Measurements from ENCODE around the gene GRM4. TPM values are rescaled to one million over a fixed set of nuclear protein-coding genes. Genes with fewer than 3 reads are reported as not detected.

Gene GRM4
- total and polyA plus RNA-seq, 11 donors: 0.20 TPM; not detected in 10

- no peak overlapping the region for H3K4me3 ChIP-seq
- WGBS, 4 donors: 18 to 28% (median 22%) methylated on average over 22 to 29 of the region's 29 CpGs
- no peaks in the 10 kb centered on the region for H3K9me3 ChIP-seq
- DNase-seq (peak in 1 of 5 donors; percentile 41), ATAC-seq (no peak)
- H3K27ac ChIP-seq: no peak overlapping the region
- no peak for TF ChIP-seq CTCF (IDR thresholded peaks at IDR 0.05)
- H3K36me3 ChIP-seq: no peaks in the 10 kb centered on the region
- peaks cover 49 to 93% (median 67%) of the 10 kb centered on the region in 9 donors for H3K27me3 ChIP-seq
- intact Hi-C loops (cut with DNase I): loop anchor here in 1 of 10 donors (5.0 kb wide), 1 partner anchor 180 kb away; no protein-coding TSS in a partner anchor
- peaks cover 2 to 37% (median 16%) of the 10 kb centered on the region in 12 donors for H3K4me1 ChIP-seq
These were observed 3.6 kb downstream of the GRM4 start for GRCh38 chr6:34142061-34142998.

- WGBS, 4 donors: 79 to 86% (median 84%) methylated on average over 5 of the region's 5 CpGs
- H3K4me3 ChIP-seq: no peak overlapping the region
- DNase-seq: no peak
- H3K27me3 ChIP-seq: peaks cover 49 to 97% (median 78%) of the 10 kb centered on the region in 9 donors
- no peaks in the 10 kb centered on the region for H3K9me3 ChIP-seq
- H3K4me1 ChIP-seq: peaks cover 2 to 28% (median 16%) of the 10 kb centered on the region in 12 donors
- H3K27ac ChIP-seq: no peak overlapping the region
- no peak for TF ChIP-seq CTCF (IDR thresholded peaks at IDR 0.05)
- intact Hi-C loops (cut with DNase I): loop anchor here in 1 of 10 donors (5.0 kb wide), 1 partner anchor 178 kb away; no protein-coding TSS in a partner anchor
- no peaks in the 10 kb centered on the region for H3K36me3 ChIP-seq
- no peak for ATAC-seq
These were observed 5.8 kb downstream of the GRM4 start for GRCh38 chr6:34140075-34140474.

DNA sequence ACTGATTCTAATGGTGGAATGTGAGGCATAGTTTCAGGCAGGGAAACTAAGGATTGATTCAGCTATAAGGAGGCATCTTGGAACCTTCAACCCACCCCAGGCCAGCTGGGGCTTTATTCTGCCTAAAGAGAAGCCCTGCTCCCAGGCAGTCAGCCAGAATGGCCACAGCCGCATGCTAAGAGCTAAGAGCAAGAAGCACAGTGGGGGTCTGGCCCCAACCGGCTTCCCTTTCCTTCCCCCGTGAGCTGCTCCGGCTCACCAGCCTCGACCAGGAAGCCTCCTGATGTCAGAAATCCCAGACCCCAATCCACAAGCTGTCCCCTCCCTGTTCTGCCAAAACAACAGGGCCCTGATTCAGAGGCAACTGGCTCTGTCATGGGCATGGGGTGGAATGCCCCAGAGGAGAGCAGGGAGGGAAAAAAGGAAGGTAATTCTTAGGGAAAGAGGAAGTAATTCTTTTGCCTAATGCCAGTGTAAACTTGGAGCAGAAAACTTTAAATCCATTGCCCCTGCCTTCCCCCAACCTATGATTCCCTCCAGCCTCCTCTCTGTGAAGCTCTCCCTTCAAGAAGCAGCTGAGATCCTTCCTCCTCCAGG, 6.9 kb downstream of the GRM4 start:
- H3K27ac ChIP-seq: no peak overlapping the region
- H3K36me3 ChIP-seq: no peaks in the 10 kb centered on the region
- peaks cover 0 to 17% (median 7%) of the 10 kb centered on the region in 12 donors for H3K4me1 ChIP-seq
- no peaks in the 10 kb centered on the region for H3K9me3 ChIP-seq
- DNase-seq (no peak), ATAC-seq (no peak)
- peaks cover 46 to 98% (median 71%) of the 10 kb centered on the region in 9 donors for H3K27me3 ChIP-seq
- WGBS, 4 donors: 16 to 30% (median 22%) methylated on average over 3 to 4 of the region's 5 CpGs
- TF ChIP-seq POLR2A (IDR thresholded peaks at IDR 0.05): no peak
- no peak for TF ChIP-seq CTCF (IDR thresholded peaks at IDR 0.05)
- intact Hi-C loops (cut with DNase I): no loop called here
- H3K4me3 ChIP-seq: no peak overlapping the region

DNA sequence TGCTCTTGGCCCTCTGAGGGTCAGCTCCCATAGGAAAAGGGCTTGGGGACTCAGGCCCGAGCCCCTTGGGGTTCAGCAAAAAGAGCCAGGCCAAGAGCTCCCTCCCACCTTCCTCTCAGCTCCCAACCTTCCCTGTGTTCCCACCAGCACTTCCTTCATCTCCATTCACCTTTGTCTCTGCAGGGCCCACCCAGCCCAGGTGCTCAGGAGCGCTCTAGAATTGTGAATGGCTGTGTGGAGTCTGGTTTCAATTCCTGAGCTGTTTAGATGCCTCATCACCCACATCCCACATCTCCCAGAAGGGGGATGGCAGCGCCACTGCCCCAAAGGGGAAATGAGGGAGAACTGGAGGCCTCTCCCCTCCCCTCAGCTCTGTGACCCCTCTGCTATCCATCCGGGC, 7.7 kb downstream of the GRM4 start:
- intact Hi-C loops (cut with DNase I): no loop called here
- Histone ChIP-seq H3K4me3 (peak overlapping the region in 1 of 12 donors; percentile 1), H3K4me1 (peaks cover 0 to 9% (median 0%) of the 10 kb centered on the region in 12 donors), H3K36me3 (no peaks in the 10 kb centered on the region), H3K27ac (no peak overlapping the region), H3K27me3 (peaks cover 38 to 98% (median 62%) of the 10 kb centered on the region in 9 donors), H3K9me3 (no peaks in the 10 kb centered on the region)
- DNase-seq (no peak), ATAC-seq (no peak)
- TF ChIP-seq CTCF (IDR thresholded peaks at IDR 0.05): no peak
- TF ChIP-seq POLR2A (IDR thresholded peaks at IDR 0.05): no peak
- 67 to 68% (median 68%) methylated on average over 4 of the region's 4 CpGs for WGBS, 4 donors

Data from heart left ventricle (tissue), 16 donors.